NOMO-1 treated with dmso at 0.1 percent for 144 hours (cell line): ENCODE data around the gene HBB.

Experiments
- DNase-seq: peaks from one replicate; lab custom pipeline; 2025; ENCODE audit not compliant: unreplicated experiment; lab: John Stamatoyannopoulos, UW

HBB gene

GRCh38 chr11:5228124-5228523 lies 1.3 kb upstream of the HBB start:
- DNase-seq: no peak

DNA sequence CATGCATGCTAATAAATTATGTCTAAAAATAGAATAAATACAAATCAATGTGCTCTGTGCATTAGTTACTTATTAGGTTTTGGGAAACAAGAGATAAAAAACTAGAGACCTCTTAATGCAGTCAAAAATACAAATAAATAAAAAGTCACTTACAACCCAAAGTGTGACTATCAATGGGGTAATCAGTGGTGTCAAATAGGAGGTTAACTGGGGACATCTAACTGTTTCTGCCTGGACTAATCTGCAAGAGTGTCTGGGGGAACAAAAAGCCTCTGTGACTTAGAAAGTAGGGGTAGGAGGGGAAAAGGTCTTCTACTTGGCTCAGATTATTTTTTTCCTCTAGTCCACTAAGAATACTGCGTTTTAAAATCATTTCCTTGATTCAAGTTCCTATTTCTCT lies 810 bp upstream of the HBB start:
- no peak for DNase-seq

GRCh38 chr11:5225480-5225871 lies 1.4 kb downstream of the HBB start:
- DNase-seq: no peak

- DNase-seq: no peak
Measured at GRCh38 chr11:5224538-5225479, 2.1 kb downstream of the HBB start.

DNA sequence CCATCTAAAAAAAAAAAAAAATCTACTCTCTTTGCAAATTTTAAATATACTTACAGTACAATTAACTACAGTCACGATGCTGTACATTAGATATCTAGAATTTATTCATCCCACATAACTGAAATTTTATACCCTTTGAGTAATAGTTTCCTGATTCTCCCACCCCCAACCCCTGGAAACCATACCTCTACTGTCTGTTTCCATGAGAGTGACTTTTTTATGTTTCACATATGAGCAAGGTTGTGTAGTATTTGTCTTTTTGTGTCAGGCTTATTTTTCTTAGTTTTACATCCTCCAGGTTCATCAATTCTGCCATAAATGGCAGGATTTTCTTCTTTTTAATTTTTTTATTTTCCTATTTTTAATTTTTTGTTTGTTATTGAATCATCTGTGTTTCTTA lies 3.2 kb downstream of the HBB start:
- no peak for DNase-seq

DNA sequence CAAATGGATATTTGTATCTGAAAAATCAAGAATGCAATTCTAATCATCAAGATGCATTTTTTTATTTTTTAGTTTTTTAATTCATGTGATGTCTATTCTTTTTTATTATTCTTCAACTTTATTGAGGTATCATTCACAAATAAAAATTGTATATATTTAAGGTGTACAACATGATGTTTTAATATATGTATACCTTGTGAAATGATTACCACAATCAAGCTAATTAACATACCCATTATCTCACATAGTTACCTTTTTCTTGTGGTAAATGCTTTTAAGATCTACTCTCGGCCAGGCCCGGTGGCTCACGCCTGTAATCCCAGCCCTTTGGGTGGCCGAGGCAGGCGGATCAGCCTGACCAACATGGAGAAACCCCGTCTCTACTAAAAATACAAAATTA lies 3.7 kb downstream of the HBB start:
- no peak for DNase-seq

DNA sequence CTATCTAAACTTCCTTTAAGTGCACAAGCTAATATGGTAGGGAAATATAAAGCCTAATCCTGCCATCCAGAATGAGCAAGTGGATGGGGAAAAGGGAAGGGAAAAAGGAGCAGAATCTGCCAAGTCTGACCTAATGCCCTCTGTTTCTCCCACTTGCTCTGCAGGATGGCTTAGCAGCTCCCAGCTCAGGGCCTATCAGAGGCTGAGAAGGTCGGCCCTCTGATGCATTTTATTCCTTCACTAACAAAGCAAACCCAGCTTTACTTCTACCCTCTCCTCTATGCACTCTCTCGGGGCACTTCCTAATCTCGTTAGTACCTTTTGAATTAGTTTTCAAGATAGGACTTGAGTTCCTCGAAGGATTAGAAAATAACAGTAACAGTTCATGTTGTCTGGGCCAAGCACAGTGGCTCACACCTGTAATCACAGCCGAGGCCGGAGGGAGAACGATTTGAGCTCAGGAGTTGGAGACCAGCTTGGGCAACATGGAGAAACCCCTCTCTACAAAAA lies 16.4 kb downstream of the HBB start:
- DNase-seq: no peak

DNA sequence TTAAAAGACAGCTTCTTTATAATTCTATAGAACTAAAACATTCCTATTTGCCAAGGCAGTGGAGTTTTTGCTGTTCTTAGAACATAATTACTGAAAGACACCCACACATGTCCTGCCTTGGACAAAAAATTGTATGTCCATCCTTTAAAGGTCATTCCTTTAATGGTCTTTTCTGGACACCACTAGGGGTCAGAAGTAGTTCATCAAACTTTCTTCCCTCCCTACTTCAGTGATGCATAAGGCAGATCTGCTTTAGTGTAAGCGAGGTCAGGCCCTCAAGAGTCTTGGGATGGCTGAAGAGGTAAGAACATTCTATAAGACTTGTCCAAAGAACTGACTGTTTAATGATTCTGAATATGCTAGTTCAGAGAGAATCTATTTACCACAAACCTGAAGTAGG lies 22.1 kb downstream of the HBB start:
- DNase-seq: no peak

- no peak for DNase-seq
Measured at GRCh38 chr11:5203366-5203765, 23.5 kb downstream of the HBB start.

DNA sequence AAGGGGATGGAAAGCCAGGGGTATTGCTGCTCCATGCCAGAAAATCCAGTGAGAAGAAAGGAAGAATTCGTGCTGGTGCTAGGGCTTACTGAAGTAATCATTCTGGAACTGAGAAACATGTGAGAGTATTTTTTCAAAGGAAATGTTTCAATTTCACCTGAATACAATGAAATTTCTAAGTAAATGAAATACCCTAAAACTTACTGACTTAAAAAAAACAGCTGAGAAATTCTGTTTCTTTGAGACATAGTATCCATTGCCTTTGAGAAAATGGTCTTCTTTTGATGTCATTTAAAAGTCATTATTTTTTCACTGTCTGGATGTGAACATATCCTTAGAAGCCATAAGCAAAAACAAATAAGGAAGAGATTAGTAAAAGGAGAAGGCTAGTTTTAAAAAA lies 26.3 kb downstream of the HBB start, which contains the start of gene OR51V1:
Gene OR51V1 (minus strand): TSS at position 101 of the 400 bp plus-strand sequence. CDS start 0 bp downstream, at position 101.
- no peak for DNase-seq

- no peak for DNase-seq
Measured at GRCh38 chr11:5198285-5198684, 28.6 kb downstream of the HBB start.

GRCh38 chr11:5197536-5197935 lies 29.3 kb downstream of the HBB start:
- DNase-seq: no peak

- no peak for DNase-seq
Measured at GRCh38 chr11:5196731-5197130, 30.1 kb downstream of the HBB start.

GRCh38 chr11:5196067-5196466 lies 30.8 kb downstream of the HBB start:
- no peak for DNase-seq

DNA sequence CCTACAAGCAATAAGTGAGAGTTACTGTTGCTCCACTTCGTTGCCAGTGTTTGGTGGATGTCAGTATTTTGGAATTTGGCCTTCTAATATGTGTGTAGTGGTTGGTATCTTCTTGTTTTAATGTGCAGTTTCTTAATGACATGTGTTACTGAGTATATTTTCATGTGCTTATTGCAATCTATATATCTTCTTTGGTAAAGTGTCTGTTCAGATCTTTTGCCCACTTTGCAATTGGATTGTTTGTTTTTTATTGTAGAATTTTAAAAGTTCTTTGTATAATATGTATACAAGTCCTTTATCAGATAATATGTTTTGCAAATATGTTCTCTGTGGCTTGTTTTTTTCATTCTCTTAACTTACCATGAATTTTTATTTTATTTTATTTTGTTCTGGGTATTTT lies 34.1 kb downstream of the HBB start:
- DNase-seq: no peak

GRCh38 chr11:5188201-5188600 lies 38.7 kb downstream of the HBB start:
- DNase-seq: no peak

DNA sequence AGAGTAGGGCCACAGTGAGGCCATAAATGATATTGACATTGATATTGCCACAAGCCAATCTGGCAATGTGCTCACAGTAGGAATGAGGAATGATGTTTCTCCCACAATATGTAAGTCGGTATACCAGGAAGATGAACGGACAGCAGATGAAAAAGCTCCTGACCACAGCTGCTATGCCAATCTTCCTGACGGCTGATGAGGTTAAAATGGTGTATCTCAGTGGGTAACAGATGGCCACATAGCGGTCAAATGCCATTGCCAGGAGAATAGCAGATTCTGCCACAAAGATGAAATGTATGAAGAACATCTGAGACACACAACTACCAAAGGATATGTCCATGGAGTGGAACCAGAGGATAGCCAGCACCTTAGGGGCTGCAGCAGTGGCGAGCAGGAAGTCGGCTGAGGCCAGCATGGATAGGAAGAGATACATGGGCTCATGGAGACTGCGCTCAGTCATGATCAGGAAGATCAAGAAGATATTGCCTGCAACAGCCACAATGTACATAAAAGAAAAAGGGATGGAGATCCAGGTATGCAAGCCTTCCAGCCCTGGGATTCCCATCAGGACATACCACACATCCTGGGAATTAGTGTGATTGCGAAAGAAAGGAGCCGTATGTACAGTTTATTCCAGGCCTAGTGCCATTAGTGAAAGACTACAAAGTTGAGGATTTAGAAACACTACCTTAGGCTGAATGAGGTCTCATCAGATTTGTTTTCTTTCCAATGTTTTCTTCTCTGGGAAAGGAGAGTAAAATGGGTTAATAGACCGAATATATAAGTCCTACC lies 48.6 kb downstream of the HBB start:
- no peak for DNase-seq
